Measurements from ENCODE around the gene PTK7.

GRCh38 chr6:43203718-43204095 is 127.6 kb downstream of the PTK7 start:
- TF ChIP-seq CTCF (IDR thresholded peaks at IDR 0.05; ENCODE audit: low read depth, low read length) (no peak), MAX (IDR thresholded peaks at IDR 0.05; ENCODE audit: low read depth, low read length) (no peak), MYC (IDR thresholded peaks at IDR 0.05; ENCODE audit: low read depth, low read length) (no peak)

Measured in NB4 (cell line).